Fibroblast of mammary gland (primary cell): ENCODE data around the gene SLC45A3.
A peak's percentile ranks its signal among the peaks of the same experiment; 100 is the strongest.

Source experiments
- DNase-seq: peaks from one replicate; pipeline ENCODE4 v3.0.0-alpha.2; 2010; ENCODE audit warnings: low read depth
- H3K4me3 ChIP-seq: 2 replicates; pipeline ENCODE4 v1.5.1; 2011; ENCODE audit warnings: low read depth, mild to moderate bottlenecking, low read length, moderate library complexity; ENCODE audit not compliant: control insufficient read depth
- CTCF ChIP-seq: conservative IDR thresholded peaks from 2 replicates; pipeline ENCODE4 v1.5.1; 2011; ENCODE audit warnings: low read depth, low read length, inconsistent platforms; ENCODE audit not compliant: control insufficient read depth, insufficient read depth

The SLC45A3 gene

GRCh38 chr1:205660361-205660760 is 19.9 kb downstream of the SLC45A3 start:
- H3K4me3 ChIP-seq: no peak overlapping the region
- TF ChIP-seq CTCF: no peak
- no peak for DNase-seq

- peak; percentile 49 for DNase-seq
- TF ChIP-seq CTCF: peak; percentile 80
- no peak overlapping the region for H3K4me3 ChIP-seq
These were observed 21.2 kb downstream of the SLC45A3 start for GRCh38 chr1:205658943-205659581.

GRCh38 chr1:205656236-205656635 is 24.1 kb downstream of the SLC45A3 start:
- H3K4me3 ChIP-seq: no peak overlapping the region
- no peak for TF ChIP-seq CTCF
- DNase-seq: peak; percentile 39

- no peak overlapping the region for H3K4me3 ChIP-seq
- no peak for DNase-seq
- TF ChIP-seq CTCF: no peak
These were observed 27.3 kb downstream of the SLC45A3 start for GRCh38 chr1:205652984-205653383.

- TF ChIP-seq CTCF: no peak
- no peak overlapping the region for H3K4me3 ChIP-seq
- no peak for DNase-seq
These were observed 30.1 kb downstream of the SLC45A3 start for GRCh38 chr1:205650241-205650640.

GRCh38 chr1:205645519-205645918 is 34.8 kb downstream of the SLC45A3 start:
- no peak for DNase-seq
- no peak for TF ChIP-seq CTCF
- H3K4me3 ChIP-seq: no peak overlapping the region
